Measurements from ENCODE around the gene P2RY11.

DNA sequence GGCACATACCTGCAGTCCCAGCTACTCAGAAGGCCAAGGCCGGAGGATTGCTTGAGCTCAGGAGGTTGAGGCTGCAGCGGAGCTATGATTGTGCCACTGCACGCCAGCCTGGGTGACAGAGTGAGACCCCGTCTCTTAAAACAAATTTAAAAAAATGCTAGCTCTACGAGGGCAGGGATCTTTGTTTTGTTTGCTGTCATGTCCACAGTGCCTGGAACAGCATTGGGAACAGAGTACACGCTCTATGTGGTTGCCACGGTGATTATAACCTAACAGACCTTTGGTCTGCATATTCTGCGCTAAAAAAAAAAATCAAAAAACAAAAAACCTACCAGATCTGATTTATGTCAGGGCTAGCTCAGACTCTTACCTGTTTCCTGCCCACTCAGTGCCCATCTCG is 27.6 kb upstream of the P2RY11 start:
- TF ChIP-seq, protein P1, sequence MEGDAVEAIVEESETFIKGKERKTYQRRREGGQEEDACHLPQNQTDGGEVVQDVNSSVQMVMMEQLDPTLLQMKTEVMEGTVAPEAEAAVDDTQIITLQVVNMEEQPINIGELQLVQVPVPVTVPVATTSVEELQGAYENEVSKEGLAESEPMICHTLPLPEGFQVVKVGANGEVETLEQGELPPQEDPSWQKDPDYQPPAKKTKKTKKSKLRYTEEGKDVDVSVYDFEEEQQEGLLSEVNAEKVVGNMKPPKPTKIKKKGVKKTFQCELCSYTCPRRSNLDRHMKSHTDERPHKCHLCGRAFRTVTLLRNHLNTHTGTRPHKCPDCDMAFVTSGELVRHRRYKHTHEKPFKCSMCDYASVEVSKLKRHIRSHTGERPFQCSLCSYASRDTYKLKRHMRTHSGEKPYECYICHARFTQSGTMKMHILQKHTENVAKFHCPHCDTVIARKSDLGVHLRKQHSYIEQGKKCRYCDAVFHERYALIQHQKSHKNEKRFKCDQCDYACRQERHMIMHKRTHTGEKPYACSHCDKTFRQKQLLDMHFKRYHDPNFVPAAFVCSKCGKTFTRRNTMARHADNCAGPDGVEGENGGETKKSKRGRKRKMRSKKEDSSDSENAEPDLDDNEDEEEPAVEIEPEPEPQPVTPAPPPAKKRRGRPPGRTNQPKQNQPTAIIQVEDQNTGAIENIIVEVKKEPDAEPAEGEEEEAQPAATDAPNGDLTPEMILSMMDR (conservative IDR thresholded peaks at IDR 0.05): no peak
- no peak for TF ChIP-seq ZFX (IDR thresholded peaks at IDR 0.05)

Data from C4-2B (cell line).